Hippocampal formation (tissue), 2 donors: Measurements from ENCODE around the gene CIAO2A.
A peak's percentile ranks its signal among the peaks of the same experiment; 100 is the strongest.
"Not testable (repeated sequence)": the region's sequence is repeated elsewhere in the genome, so short reads cannot be mapped to it uniquely, and the experiment has no call there.

Experiments
- DNase-seq, 2 donors: peaks; one replicate each; lab custom pipeline; 2025; lab: John Stamatoyannopoulos, UW

CIAO2A gene

DNA sequence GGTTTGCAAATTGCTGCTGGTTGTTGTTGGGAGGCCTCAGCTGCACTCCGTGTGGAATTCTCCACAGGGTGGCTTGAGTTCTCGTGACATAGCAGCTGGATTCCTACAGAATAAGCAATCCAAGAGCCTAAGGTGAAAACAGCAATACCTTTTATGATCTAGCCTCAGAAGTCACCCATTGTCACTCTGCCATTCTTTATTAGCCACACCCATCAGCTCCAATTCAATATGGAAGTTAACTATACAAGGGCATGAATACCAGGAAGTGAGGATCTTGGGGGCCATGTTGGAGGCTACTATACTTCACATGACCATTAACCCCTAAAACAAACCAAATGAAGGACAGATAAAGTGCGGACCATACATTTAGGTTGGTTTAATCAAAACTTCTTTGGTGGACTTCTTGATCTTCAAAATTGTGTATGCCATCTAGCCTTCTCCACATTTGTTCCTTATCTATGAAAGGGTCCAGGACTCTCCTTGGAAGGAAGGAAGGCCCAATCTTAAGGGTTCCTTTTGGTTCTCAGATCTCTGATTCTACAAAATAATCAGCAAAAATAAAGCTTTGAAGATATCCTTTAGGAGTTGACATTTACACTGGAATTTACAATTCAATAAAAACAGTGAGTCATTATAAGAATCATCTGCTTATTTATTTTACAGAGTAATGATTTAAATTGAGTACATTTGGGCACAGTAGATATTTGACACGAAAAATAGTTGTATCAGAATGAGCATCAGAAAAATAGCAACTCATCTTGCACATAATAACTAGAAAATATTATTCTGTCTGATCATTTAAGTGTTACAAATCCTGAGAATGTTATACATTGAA, 21.5 kb downstream of the CIAO2A start:
- no peak for DNase-seq

DNA sequence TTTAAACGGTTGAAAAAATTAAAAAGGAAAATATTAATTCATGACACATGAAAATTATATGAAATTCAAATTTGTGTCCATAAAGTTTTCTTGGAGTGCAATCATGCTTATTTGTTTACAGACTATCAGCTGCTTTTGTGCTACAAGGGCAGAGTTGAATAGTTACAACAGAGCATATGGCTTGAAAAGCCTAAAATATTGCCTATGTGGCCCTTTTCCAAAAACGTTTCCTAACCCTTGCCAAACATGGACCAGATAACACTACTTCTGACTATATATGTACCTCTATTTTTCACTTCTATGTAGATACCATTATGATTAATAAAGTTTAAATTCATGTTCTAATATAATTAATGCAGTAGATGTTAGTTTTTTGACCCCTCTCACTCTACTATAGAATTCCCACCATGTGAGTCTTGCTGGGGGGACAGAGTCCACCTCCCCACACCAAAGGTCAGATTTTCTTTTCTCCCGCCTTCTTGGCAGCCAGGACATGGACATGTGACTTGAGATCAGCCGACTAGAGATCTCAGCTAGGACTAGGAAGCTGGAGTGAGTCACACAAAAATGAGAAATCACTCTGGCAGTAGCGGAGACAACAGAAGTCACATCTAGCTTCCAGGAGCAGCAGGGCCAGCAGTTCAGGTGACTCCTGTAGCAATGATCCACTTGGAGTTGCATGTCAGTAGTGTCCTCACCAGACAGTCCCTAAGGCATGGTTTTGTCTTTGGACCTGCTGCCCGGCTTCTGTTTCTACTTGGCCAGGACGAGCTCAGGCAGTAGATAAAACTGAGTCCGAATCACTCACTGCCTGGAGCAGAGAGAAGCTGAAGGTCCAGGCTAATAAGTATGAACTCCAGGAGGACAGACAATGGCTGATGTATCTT, 22.4 kb downstream of the CIAO2A start:
- no peak for DNase-seq

DNA sequence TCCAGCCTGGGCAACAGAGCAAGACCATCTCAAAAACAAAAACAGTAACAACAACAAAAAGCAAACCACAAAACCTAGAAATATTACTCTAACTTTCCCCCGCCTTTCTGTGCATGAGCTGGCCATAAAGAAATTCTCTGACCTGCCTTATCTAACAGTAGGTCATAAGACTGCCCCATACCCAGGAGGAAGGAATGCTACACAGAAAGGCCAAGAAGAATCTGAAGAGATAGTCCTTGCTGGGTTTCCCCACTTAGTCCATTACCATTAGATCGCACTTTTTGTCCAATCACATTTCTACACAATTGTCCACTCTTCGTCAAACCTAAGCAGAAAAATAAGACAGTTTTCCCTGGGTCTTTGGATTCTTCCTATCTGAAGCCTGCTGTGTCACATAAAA, 23.5 kb downstream of the CIAO2A start:
- DNase-seq = no peak

DNA sequence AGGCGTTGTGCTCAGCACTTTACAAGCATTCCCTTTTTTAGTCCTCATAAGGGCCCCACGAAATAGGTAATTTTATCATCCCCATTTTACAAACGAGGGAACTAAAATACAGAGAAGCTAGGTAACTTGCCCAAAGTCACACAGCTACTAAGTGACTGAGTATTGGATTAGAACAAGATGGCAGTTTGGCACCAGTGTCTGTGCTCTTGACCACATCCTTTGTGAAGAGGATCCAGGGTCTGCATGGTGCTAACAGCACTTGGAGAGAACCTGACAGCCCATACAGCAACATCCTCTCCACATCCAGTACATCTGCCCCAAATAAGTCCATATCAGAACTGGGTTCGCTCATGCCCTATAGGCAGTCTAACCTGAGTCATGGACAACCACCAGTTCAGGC, 25.5 kb downstream of the CIAO2A start:
- DNase-seq = no peak

GRCh38 chr15:64067564-64068030, 26.0 kb downstream of the CIAO2A start:
- peak; percentile 41 to 45 for DNase-seq

- DNase-seq = no peak
Observed at GRCh38 chr15:64066451-64066850, 27.2 kb downstream of the CIAO2A start.

DNA sequence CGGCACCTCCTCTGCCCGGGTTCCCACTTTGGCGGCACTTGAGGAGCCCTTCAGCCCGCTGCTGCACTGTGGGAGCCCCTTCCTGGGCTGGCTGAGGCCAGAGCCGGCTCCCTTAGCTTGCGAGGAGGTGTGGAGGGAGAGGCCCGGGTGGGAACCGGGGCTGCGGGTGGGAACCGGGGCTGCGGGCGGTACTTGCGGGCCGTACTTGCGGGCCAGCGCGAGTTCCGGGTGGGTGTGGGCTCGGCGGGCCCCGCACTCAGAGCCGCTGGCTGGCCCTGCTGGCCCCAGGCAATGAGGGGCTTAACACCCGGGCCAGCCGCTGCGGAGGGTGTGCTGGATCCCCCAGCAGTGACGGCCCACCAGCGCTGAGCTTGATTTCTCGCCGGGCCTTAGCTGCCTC, 32.9 kb downstream of the CIAO2A start:
- no peak for DNase-seq

- DNase-seq = not testable (repeated sequence)
Observed at GRCh38 chr15:64059104-64059503, 34.5 kb downstream of the CIAO2A start.

DNA sequence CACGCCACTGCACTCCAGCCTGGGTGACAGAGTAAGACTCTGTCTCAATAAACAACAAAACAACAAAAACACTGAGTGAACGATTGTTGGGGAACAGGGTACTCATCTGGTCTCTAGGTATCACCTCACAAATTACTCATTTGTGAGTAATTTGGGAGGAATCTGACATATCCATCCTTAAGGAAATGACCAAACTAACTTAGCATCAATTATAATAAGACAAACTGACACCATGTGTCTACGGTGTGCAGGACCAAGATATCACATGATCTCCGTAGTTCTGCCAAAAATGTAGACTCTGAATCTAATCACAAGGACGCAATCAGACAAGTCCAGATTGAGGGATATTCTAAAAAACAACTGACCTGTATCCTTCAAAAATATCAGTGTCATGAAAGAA, 35.4 kb downstream of the CIAO2A start:
- no peak for DNase-seq

DNA sequence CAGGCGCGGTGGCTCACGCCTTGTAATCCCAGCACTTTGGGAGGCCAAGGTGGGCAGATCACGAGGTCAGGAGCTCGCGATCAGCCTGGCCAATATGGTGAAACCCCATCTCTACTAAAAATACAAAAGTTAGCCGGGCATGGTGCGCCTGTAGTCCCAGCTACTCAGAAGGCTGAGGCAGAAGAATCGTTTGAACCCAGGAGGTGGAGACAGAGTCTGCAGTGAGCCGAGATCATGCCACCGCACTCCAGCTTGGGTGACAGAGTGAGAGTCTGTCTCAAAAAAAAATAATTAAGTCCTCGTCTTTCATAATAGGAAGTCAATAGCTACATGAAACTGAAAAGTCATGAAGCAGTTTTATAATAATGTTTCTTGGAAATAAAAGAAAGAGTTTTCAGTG, 40.0 kb downstream of the CIAO2A start:
- DNase-seq = not testable (repeated sequence)

GRCh38 chr15:64052925-64053491, 40.6 kb downstream of the CIAO2A start:
- no peak for DNase-seq

GRCh38 chr15:64051407-64052259, 42.0 kb downstream of the CIAO2A start:
- no peak for DNase-seq

- DNase-seq = no peak
Observed at GRCh38 chr15:64051093-64051402, 42.6 kb downstream of the CIAO2A start.

DNA sequence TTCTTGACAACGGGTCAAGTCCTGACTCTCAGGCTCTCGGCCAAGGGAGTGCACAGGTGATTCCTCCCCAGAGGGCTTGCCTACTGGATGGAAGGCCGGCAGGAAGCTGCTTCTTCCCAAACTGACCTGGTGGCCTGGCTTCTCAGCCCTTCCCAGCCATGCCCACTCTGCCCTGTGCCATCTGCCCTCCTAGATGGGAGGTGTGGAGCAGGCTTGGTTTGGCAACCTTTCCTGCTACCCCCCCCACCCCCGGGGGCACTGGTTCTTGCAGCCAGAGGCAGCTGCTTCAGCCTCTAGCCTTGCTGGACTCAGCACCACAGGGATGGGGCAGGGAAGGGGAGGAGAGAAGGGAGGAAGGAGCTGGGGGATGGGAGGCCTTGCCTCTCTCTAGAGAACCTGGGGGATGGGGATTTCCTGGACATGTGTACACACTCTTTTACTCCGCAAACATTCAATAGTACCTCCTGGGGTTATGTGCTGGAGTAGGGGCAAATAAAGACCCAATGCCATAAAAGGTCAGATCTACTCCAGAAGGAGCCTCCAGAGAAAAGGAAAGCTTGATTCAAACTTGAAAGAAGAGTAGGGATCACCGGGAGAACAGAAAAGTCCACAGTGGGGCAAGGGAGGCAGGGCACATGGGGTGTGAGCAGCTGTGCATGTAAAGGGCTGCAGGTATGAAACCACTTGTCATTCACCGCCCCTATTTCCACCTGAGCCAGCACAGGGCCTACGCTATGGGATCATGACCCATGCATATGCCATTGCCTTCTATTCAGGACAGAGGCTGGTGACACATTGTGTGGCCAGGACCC, 43.2 kb downstream of the CIAO2A start:
- no peak for DNase-seq

GRCh38 chr15:64048781-64049460, 44.7 kb downstream of the CIAO2A start:
- DNase-seq = no peak

GRCh38 chr15:64046421-64047153, 47.1 kb downstream of the CIAO2A start, which contains the start of gene DAPK2:
DAPK2 (minus strand) TSS chr15:64046485; CDS start chr15:64040261, 6,224 bp downstream.
- DNase-seq = peak; percentile 48 to 69

- DNase-seq = no peak
Observed at GRCh38 chr15:64045774-64046420, 47.7 kb downstream of the CIAO2A start.

DNA sequence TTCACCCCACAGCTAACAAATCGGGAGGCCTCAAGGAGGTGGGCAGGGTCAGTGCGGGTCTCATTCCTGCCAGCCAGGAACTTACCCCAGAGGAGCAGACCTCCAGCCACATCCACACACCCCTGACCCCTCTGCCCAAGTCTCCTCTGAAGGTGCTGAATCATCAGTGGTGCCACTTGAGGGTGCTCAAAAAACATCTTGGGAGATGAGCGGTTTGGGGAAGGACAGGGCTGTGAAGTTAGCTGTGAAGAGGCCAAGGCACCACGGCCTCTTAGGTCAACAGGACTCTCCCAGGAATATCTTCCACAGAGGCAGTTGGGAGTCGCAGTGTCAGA, 48.6 kb downstream of the CIAO2A start:
- no peak for DNase-seq
